ENCODE data around the gene SOWAHA.

DNA sequence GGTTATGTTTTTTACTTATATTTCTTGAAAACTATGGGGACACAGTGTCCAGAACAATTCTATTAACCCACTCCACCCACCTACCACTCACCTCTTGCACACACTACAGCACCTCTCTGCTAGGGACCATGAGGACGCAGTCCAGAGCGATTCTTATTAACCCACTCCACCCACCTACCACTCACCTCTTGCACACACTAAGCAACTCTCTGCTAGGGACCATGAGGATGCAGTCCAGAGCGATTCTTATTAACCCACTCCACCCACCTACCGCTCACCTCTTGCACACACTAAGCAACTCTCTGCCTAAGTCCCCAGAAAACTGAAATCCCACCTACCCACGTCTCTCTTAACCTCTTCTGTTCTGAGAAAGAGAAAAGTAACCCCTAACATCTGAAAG lies 19.5 kb downstream of the SOWAHA start:
- TF ChIP-seq, protein P1, sequence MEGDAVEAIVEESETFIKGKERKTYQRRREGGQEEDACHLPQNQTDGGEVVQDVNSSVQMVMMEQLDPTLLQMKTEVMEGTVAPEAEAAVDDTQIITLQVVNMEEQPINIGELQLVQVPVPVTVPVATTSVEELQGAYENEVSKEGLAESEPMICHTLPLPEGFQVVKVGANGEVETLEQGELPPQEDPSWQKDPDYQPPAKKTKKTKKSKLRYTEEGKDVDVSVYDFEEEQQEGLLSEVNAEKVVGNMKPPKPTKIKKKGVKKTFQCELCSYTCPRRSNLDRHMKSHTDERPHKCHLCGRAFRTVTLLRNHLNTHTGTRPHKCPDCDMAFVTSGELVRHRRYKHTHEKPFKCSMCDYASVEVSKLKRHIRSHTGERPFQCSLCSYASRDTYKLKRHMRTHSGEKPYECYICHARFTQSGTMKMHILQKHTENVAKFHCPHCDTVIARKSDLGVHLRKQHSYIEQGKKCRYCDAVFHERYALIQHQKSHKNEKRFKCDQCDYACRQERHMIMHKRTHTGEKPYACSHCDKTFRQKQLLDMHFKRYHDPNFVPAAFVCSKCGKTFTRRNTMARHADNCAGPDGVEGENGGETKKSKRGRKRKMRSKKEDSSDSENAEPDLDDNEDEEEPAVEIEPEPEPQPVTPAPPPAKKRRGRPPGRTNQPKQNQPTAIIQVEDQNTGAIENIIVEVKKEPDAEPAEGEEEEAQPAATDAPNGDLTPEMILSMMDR (IDR thresholded peaks at IDR 0.05) = no peak
- no peak for TF ChIP-seq EP300 (IDR thresholded peaks at IDR 0.05)
- no peak for TF ChIP-seq POLR2A (IDR thresholded peaks at IDR 0.05)

Data from ovary (tissue), 3 donors.